HepG2 (cell line): ENCODE measurements around the gene NLRP5. TPM values are rescaled to one million over a fixed set of nuclear protein-coding genes. Genes with fewer than 3 reads are reported as not detected.

Experiments used
- ATAC-seq: fragments of 200-7000 bp; cut with Tn5 transposase; 3 replicates; pipeline ENCODE4 v1.9.1; 2020; ENCODE audit warnings: mild to moderate bottlenecking, moderate library complexity
- BruUV-seq: library from RNA; stranded (reverse); fragments of 400-500 nt; replicated peaks from 2 replicates; lab custom pipeline; 2021; lab: Mats Ljungman, UMichigan
- CTCF ChIA-PET: fragments of 300-600 bp; formaldehyde crosslinking; extraction: SDS; loops from one replicate; lab custom pipeline; 2021; ENCODE audit warnings: low total read pairs, inconsistent platforms, low intra/inter-chr PET ratio; lab: Yijun Ruan, JAX
- POLR2A ChIA-PET: fragments of 350-600 bp; sonication (Branson Sonifier 250); formaldehyde crosslinking; loops from one replicate; lab custom pipeline; 2020; ENCODE audit warnings: antibody characterized with exemption, inconsistent platforms; lab: Yijun Ruan, JAX
- DNase-seq: peaks from one replicate; pipeline ENCODE4 v3.0.0-alpha.2; 2015; ENCODE audit warnings: low spot score
- FAIRE-seq: peaks from 3 replicates; lab custom pipeline; 2011; peaks lifted over from hg19 to GRCh38; lab: Jason Lieb, UNC
- H2AFZ ChIP-seq: one replicate; pipeline ENCODE4 v1.6.1; 2011; ENCODE audit warnings: low read length, inconsistent platforms
- H3K27ac ChIP-seq: fragments of 300-600 bp; 3 replicates; pipeline ENCODE4 v1.8.0; 2011; ENCODE audit warnings: mixed run types, mild to moderate bottlenecking, mixed read lengths, low read length, inconsistent platforms; ENCODE audit not compliant: insufficient read depth; ENCODE audit errors: extremely low read length
- H3K27me3 ChIP-seq, 2 experiments: fragments of 200-600 bp in 1 of 2; 2 replicates in 1 of 2; 3 replicates in 1 of 2; pipeline versions ENCODE4 v1.6.0 to v1.8.0; 2011; ENCODE audit warnings: low read length in 2 of 2, mild to moderate bottlenecking in 2 of 2, moderate library complexity in 2 of 2, inconsistent platforms in 1 of 2; ENCODE audit not compliant: insufficient read depth in 2 of 2, control insufficient read depth in 1 of 2
- H3K36me3 ChIP-seq, 2 experiments: fragments of 200-600 bp in 1 of 2; replicated peaks in 1 of 2; 2 replicates in 1 of 2; 3 replicates in 1 of 2; pipeline versions ENCODE4 v1.5.1 to v1.8.0; 2011; ENCODE audit warnings: low read length in 2 of 2, inconsistent platforms in 1 of 2; ENCODE audit not compliant: insufficient read depth in 2 of 2, control insufficient read depth in 1 of 2
- H3K4me1 ChIP-seq: 2 replicates; pipeline ENCODE4 v1.5.1; 2012; ENCODE audit warnings: low read length, inconsistent platforms; ENCODE audit not compliant: insufficient read depth
- H3K4me2 ChIP-seq: 2 replicates; pipeline ENCODE4 v1.6.0; 2011; ENCODE audit warnings: low read depth, low read length, inconsistent platforms
- H3K4me3 ChIP-seq, 3 experiments: fragments of 200-600 bp in 1 of 3; sonication (generic), shearing (Covaris generic) in 1 of 3; replicated peaks in 1 of 3; 2 replicates each; pipeline ENCODE4 v1.5.1; 2011 to 2016; ENCODE audit warnings: low read length in 3 of 3, inconsistent platforms in 2 of 3, low read depth in 2 of 3, mild to moderate bottlenecking in 2 of 3, control low read depth in 1 of 3, mixed read lengths in 1 of 3; ENCODE audit not compliant: insufficient read depth in 1 of 3
- H3K79me2 ChIP-seq: one replicate; pipeline ENCODE4 v1.6.1; 2011; ENCODE audit warnings: low read length, inconsistent platforms; ENCODE audit not compliant: insufficient read depth
- H3K9ac ChIP-seq: 2 replicates; pipeline ENCODE4 v1.6.0; 2011; ENCODE audit warnings: mild to moderate bottlenecking, low read depth, low read length, inconsistent platforms; ENCODE audit not compliant: insufficient read depth
- H3K9me3 ChIP-seq: 2 replicates; pipeline ENCODE4 v1.5.1; 2012; ENCODE audit warnings: mild to moderate bottlenecking, low read length
- H4K20me1 ChIP-seq: 2 replicates; pipeline ENCODE4 v1.6.0; 2011; ENCODE audit warnings: inconsistent platforms, mild to moderate bottlenecking, low read length, moderate library complexity; ENCODE audit not compliant: insufficient read depth
- CCDC6 ChIP-seq: sonication (generic); formaldehyde crosslinking; IDR thresholded peaks from 2 replicates; pipeline ENCODE4 v1.8.1; 2022; ENCODE audit warnings: mild to moderate bottlenecking, missing genetic modification reagents, moderate library complexity
- CHD2 ChIP-seq: IDR thresholded peaks from 2 replicates; pipeline ENCODE4 v1.6.1; 2011; ENCODE audit warnings: low read depth, low read length, improper control_type of control experiment
- FOXO1 ChIP-seq: sonication (generic); formaldehyde crosslinking; IDR thresholded peaks from 2 replicates; pipeline ENCODE4 v1.4.0; 2020; ENCODE audit warnings: missing genetic modification reagents
- GZF1 ChIP-seq: sonication (generic); formaldehyde crosslinking; IDR thresholded peaks from 2 replicates; pipeline ENCODE4 v1.5.1; 2020; ENCODE audit warnings: mild to moderate bottlenecking, missing genetic modification reagents
- HNF4A ChIP-seq: sonication (generic); formaldehyde crosslinking; IDR thresholded peaks from 2 replicates; pipeline ENCODE4 v1.4.0; 2020; ENCODE audit warnings: missing genetic modification reagents
- KDM5A ChIP-seq: fragments of 200-600 bp; sonication (generic); IDR thresholded peaks from 2 replicates; pipeline ENCODE4 v1.7.0; 2018; ENCODE audit warnings: antibody characterized with exemption, mild to moderate bottlenecking, low read length, borderline replicate concordance
- MAFF ChIP-seq: IDR thresholded peaks from 2 replicates; pipeline ENCODE4 v1.6.1; 2011; ENCODE audit warnings: low read depth, low read length, improper control_type of control experiment
- NFRKB ChIP-seq: fragments of 450-650 bp; IDR thresholded peaks from 2 replicates; pipeline ENCODE4 v1.6.1; 2017
- NR0B2 ChIP-seq: sonication (generic); formaldehyde crosslinking; IDR thresholded peaks from 2 replicates; pipeline ENCODE4 v1.4.0; 2020; ENCODE audit warnings: mild to moderate bottlenecking, missing genetic modification reagents
- NR2C2 ChIP-seq: sonication (generic); formaldehyde crosslinking; IDR thresholded peaks from 2 replicates; pipeline ENCODE4 v1.4.0; 2020; ENCODE audit warnings: missing genetic modification reagents, mild to moderate bottlenecking, moderate library complexity, borderline replicate concordance
- RFXANK ChIP-seq: IDR thresholded peaks from 2 replicates; pipeline ENCODE4 v1.6.1; 2016
- RORA ChIP-seq: sonication (generic); formaldehyde crosslinking; IDR thresholded peaks from 2 replicates; pipeline ENCODE4 v1.5.0; 2020; ENCODE audit warnings: mild to moderate bottlenecking, missing genetic modification reagents, moderate library complexity
- SAP130 ChIP-seq: IDR thresholded peaks from 2 replicates; pipeline ENCODE4 v1.6.1; 2016; ENCODE audit warnings: low read depth
- THYN1 ChIP-seq: sonication (generic); formaldehyde crosslinking; IDR thresholded peaks from 2 replicates; pipeline ENCODE4 v1.8.1; 2023; ENCODE audit warnings: low read depth, mild to moderate bottlenecking, moderate library complexity, missing genetic modification reagents, borderline replicate concordance
- TSC22D2 ChIP-seq: sonication (generic); formaldehyde crosslinking; IDR thresholded peaks from 2 replicates; pipeline ENCODE4 v1.5.1; 2020; ENCODE audit warnings: missing genetic modification reagents, mild to moderate bottlenecking, borderline replicate concordance
- ZBTB7B ChIP-seq: sonication (generic); formaldehyde crosslinking; IDR thresholded peaks from 2 replicates; pipeline ENCODE4 v1.4.0; 2020; ENCODE audit warnings: missing genetic modification reagents
- ZGPAT ChIP-seq: IDR thresholded peaks from 2 replicates; pipeline ENCODE4 v1.6.1; 2016; ENCODE audit warnings: mild to moderate bottlenecking
- ZNF234 ChIP-seq: sonication (generic); formaldehyde crosslinking; conservative IDR thresholded peaks from 2 replicates; pipeline ENCODE4 v1.5.1; 2020; ENCODE audit warnings: mild to moderate bottlenecking, missing genetic modification reagents
- ZNF484 ChIP-seq: sonication (generic); formaldehyde crosslinking; IDR thresholded peaks from 2 replicates; pipeline ENCODE4 v1.5.1; 2020; ENCODE audit warnings: mild to moderate bottlenecking, low read depth, missing genetic modification reagents, borderline replicate concordance
- ZNF589 ChIP-seq: sonication (generic); formaldehyde crosslinking; conservative IDR thresholded peaks from 2 replicates; pipeline ENCODE4 v1.8.0; 2022; ENCODE audit warnings: mild to moderate bottlenecking, moderate library complexity, missing genetic modification reagents
- ZNF776 ChIP-seq: sonication (generic); formaldehyde crosslinking; IDR thresholded peaks from 2 replicates; pipeline ENCODE4 v1.4.0; 2020; ENCODE audit warnings: mild to moderate bottlenecking, missing genetic modification reagents
- ZNF784 ChIP-seq: sonication (generic); formaldehyde crosslinking; IDR thresholded peaks from 2 replicates; pipeline ENCODE4 v1.5.1; 2020; ENCODE audit warnings: missing genetic modification reagents, mild to moderate bottlenecking, borderline replicate concordance
- WGBS: methylation state at CpG from one replicate; pipeline ENCODE4 v1.1.6; 2017; ENCODE audit warnings: low lambda C conversion rate; 5-methylcytosine and 5-hydroxymethylcytosine counted together
- in situ Hi-C: cut with HindIII; loops from 2 replicates; pipeline ENCODE4 v1.10.0; 2017; ENCODE audit warnings: low pct_unique_long_range_greater_than_20kb; ENCODE audit not compliant: extremely low pct_ligation_motif_present
- intact Hi-C: fragments of 100-400 bp; cut with micrococcal nuclease; formaldehyde crosslinking; loops from one replicate; pipeline ENCODE4 v1.10.0; 2022; ENCODE audit not compliant: unreplicated experiment
- polyA plus RNA-seq, 8 experiments: library from polyadenylated mRNA; depleted of rRNA in 3 of 8; stranded (reverse) in 7 of 8; unstranded in 1 of 8; fragments of >200 nt; fragmentation: Illumina TruSeq in 4 of 8; extraction: Trizol in 4 of 8; gene quantifications; 2 replicates each; pipeline versions ENCODE4 v1.2.1 to v1.2.3, GENCODE V29; 2011 to 2016; ENCODE audit warnings: low read depth in 4 of 8, missing spikeins in 1 of 8, mixed read lengths in 1 of 8; ENCODE audit not compliant: insufficient read depth in 1 of 8
- total RNA-seq, 5 experiments: library from RNA; depleted of rRNA; stranded (reverse); fragments of >200 nt; fragmentation: Illumina TruSeq; extraction: Trizol; gene quantifications; 2 replicates each; pipeline ENCODE4 v1.2.3, GENCODE V29; 2016; ENCODE audit warnings: low read depth in 1 of 5
- TF ChIP-seq, protein P1 (sequence below): sonication (generic); formaldehyde crosslinking; IDR thresholded peaks from 2 replicates; pipeline ENCODE4 v1.8.1; 2022; ENCODE audit warnings: mild to moderate bottlenecking, missing genetic modification reagents

The NLRP5 gene
- total and polyA plus RNA-seq, 2 of the 13 experiments (the other 11 are each of a cell fraction or from before 2014, with no cell fraction given): not detected

DNA sequence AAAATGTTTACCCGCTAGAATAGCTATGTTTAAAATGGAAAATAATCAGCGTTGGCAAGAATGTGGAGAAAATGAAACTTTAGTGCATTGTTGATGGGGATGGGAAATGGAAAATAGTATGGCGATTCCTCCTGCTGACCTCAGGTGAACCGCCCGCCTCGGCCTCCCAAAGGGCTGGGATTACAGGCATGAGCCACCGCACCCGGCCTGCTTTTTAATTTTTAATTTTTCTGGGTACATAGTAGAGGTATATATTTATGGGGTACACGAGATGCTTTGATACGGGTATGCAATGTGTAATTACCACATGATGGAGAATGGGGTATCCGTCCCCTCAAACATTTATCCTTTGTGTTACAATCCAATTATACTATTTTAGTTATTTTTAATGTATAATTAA is 46.3 kb upstream of the NLRP5 start (continued):
- TF ChIP-seq CCDC6 (CRISPR knock-in tag) (no peak), ZNF784 (no peak), THYN1 (no peak), RORA (no peak), ZBTB7B (CRISPR knock-in tag) (no peak), ZNF484 (no peak), TSC22D2 (CRISPR knock-in tag) (no peak), ZGPAT (CRISPR knock-in tag) (no peak), GZF1 (CRISPR knock-in tag) (no peak), NFRKB (no peak)

DNA sequence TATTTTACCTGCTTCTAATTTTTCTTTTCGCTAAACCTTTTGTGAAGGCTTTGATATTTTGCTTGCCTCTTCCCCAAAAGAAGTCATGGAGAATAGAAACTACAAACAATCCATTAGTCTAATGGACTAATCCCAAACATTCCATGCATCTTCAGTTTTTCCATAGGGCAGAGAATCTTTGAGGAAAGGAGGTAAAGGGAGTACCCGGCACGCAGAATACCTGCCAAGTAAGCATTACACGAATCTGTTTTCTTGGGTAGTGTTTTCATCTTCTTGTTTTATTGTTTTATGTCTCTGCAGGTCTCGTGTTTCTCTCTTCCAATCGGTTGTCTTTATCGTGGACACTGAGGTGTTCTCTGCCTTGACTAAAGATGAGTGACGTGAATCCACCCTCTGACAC is 39.0 kb upstream of the NLRP5 start, which contains the start of gene NLRP8:
Gene NLRP8, plus strand, starts transcription at position 301 of the 400 bp plus-strand sequence.
- H3K4me2 ChIP-seq: no peak within 1 kb of the TSS
- no peak within 1 kb of the TSS for H3K27ac ChIP-seq
- no TSS peak for BruUV-seq
- DNase-seq: no peak
- H3K79me2 ChIP-seq: no peaks in the 10 kb centered on the region
- H3K36me3 ChIP-seq: no peaks in the 10 kb centered on the region
- in situ Hi-C loops: no loop called here
- no peaks in the 10 kb centered on the region for H3K9me3 ChIP-seq
- POLR2A ChIA-PET: no interaction called here
- H3K27me3 ChIP-seq: peaks cover 0 to 5% of the 10 kb centered on the region in 2 experiments; a peak in 2 of 5 replicates
- no peak within 1 kb of the TSS for H3K4me3 ChIP-seq
- H4K20me1 ChIP-seq: no peaks in the 10 kb centered on the region
- intact Hi-C loops: loop anchor here (10.0 kb wide), 1 partner anchor 637 kb away; no protein-coding TSS in a partner anchor
- no peak within 1 kb of the TSS for H2AFZ ChIP-seq
- H3K9ac ChIP-seq: no peak within 1 kb of the TSS
- 31% methylated on average over 8 of the region's 8 CpGs for WGBS
- no peaks in the 10 kb centered on the region for H3K4me1 ChIP-seq
- no peak for ATAC-seq
- no peak for TF ChIP-seq ZNF776 (CRISPR knock-in tag)
- TF ChIP-seq HNF4A: no peak
- TF ChIP-seq KDM5A: no peak
- TF ChIP-seq, protein P1, sequence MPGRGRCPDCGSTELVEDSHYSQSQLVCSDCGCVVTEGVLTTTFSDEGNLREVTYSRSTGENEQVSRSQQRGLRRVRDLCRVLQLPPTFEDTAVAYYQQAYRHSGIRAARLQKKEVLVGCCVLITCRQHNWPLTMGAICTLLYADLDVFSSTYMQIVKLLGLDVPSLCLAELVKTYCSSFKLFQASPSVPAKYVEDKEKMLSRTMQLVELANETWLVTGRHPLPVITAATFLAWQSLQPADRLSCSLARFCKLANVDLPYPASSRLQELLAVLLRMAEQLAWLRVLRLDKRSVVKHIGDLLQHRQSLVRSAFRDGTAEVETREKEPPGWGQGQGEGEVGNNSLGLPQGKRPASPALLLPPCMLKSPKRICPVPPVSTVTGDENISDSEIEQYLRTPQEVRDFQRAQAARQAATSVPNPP (CRISPR knock-in tag): no peak
- no peak for TF ChIP-seq NR0B2 (CRISPR knock-in tag)
- TF ChIP-seq ZNF589 (CRISPR knock-in tag): no peak
- no peak for TF ChIP-seq MAFF
- TF ChIP-seq CHD2: no peak
- no peak for TF ChIP-seq FOXO1
- TF ChIP-seq NR2C2 (CRISPR knock-in tag): no peak
- no peak for TF ChIP-seq ZNF234
- TF ChIP-seq RFXANK (CRISPR knock-in tag): no peak
- no peak for TF ChIP-seq SAP130 (CRISPR knock-in tag)
- CTCF ChIA-PET: no interaction called here
- FAIRE-seq: no peak
